Stimulated activated CD8-positive, alpha-beta memory T cell treated with anti-CD3 and anti-CD28 coated beads, Interleukin-15, amount 100 ng/mL, for 48 hours (primary cell): ENCODE data around the gene ATP2B3.

Source experiments
- DNase-seq, 2 donors: peaks; one replicate each; pipeline ENCODE4 v3.0.0-alpha.2; 2020; ENCODE audit warnings: low read depth in 2 of 2

ATP2B3 gene

DNA sequence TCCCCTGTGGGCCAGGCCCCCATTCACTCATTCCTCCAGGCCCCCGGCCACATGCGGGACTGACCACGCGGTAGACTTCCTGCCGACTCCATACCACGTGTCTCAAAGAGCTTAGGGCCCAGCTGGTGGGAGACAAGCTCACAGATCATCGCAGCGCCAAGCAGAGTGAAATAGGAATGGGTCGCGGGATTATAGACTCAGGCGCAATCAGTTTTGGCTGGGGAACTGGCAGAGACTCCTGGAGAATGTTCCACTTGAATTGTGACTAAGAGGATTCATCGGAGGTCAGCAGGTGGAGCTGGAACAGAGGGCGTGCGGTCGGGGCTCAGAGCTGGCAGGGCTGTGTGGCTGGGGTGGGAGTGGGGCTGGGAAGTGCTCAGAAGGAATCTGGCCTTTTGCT is 15.6 kb downstream of the ATP2B3 start:
- no peak for DNase-seq

DNA sequence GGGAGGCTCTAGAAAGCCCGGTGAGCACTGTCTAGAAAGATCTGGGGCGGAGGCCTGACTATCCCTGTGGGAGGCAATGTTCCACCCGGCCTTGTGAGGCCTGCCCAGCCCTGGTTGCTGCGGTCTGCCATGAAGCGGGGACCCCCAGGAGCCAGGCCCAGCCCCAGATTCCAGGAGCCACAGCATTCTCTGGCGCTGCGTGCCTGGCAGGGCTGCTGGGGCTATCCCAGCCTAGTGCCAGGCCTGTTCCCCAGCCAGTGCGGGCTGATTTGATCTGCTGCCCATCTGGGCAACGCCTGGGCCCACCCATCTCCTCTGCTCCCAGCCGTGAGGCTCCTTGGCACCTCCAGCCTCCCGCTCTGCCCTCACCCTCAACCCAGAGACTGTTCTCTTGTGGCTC is 19.6 kb downstream of the ATP2B3 start:
- no peak for DNase-seq

DNA sequence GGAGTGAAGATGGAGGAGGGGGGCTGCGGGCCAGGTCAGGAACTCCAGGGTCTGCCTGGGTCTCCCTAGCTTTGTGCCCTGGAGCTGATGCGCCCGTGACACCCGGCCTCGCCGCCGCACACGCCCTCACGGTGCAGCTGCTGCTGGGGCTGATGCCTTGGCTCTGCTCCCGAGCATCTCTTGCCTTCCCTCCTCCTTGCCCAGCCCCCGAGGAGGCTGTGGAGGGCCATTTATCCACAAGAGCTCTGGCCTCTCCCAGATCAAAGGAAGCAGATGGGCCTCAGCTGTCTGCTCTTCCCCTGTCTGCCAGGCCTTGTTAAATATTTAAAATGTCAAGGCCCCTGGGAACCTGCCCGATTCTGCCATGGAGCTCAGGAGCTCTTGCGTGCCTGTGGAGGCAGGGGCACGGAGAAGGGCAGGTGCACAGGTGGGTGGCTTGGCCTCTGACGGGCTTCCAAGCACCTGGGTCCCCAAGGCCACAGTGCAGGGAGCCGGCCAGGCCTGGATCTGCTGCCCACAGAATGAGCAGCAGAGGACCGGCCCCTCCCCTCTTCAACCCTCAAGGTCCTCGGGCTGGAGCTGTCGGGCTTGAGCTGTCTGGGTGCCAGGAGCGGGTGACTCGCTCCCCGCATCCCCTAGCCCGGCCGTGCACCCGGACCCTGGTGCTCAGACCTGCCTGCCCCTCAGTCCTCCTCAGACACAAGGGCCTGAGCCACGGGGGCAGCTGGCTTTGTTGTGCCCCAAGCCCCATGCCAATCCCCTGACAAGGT is 20.3 kb downstream of the ATP2B3 start:
- DNase-seq = no peak

DNA sequence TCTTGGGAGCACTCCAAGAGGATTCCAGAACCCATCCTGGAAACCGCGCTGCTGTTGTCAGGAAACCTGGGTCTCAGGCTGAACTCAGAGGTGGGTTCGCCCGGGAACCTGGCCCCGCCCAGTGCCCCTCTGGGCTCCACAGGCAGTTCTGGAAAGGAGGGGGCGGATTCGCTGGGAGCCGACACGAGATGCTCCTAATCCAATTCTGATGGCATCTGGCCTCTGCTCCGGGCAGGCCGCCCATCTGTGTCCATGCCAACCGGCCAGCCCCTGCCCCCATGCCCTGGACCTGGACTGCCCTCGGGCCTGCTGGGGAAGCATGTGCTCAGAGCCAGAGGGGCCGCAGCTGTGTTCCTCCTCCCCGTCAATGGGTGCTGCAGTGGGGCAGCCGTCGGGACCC is 21.0 kb downstream of the ATP2B3 start:
- no peak for DNase-seq

DNA sequence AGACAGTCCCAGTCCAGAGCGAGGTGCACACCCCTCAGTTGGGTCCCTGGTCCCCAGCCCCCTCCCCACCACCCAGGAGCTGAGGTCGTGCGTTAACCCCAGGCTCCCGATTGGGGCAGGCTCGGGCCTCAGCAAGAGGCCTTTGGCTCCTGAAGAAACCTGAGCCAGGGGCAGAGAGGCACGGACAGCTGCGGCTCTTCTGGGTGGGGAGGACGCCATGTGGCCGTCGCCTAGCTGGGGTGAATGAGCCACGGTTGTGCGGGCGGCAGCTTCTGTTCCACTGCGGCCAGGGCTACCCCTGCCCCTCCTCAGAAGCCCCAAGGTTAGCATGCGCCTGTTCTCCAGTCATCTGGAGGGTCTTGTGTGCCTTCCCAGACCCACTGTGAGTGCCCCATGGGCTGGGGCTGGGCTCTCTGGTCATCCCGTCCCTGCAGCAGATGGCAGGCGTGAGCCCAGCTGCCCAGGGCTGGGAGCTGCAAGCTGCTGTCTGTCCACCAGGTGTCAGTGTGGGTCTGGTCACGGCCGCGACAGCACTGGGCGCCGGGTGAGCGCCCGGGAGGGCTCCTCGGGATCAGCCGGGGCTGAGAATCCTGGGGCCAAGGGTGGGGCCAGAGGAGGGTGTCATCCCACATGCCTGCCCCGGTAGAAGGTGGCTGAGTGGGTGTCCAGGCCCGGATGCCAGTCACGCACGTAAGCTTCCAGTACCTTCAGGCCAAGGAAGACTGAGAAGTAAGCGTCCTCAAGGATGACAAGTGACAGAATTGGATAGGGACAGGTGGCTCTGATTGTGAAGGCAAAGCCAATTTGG is 21.9 kb downstream of the ATP2B3 start:
- DNase-seq = peak; percentile 20 to 32

DNA sequence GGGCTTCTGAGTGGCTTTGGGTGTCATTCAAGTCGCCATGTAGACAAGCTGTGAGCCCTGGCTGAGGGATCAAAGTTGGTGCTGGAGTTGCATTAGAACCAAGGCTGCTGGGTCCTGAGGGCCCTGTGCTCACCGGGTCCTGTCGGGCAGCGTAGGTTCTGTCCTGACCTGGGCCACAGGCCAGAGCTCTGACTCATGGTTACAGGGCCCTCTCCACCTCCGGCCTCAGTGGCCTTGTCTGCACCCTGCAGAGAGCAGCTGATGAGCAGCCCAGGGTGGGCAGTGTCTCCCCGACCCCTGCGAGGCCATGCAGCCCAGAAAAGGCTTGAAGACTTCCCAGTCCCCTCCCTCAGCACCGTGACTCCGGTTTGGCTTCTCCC is 22.5 kb downstream of the ATP2B3 start:
- no peak for DNase-seq

DNA sequence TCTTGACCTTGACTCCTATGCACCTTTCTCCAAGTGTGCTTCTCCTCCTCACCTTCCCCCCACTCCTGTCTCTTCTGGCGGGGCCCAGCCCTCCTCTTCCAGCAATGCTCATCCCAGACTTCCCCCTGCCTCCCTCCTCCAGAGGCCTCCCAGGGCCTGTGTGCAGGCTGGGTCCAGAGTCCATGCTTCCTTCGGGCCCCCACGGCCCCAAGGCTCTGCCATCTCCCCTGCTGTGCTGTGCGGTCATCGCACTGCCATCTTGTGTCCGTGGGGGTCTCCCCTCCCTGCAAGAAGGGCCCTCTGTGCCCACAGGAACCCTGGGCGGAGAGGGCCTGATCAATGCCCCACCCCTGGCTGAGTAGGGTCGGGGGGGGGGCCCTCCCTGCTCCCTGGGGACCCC is 27.3 kb downstream of the ATP2B3 start:
- no peak for DNase-seq

DNA sequence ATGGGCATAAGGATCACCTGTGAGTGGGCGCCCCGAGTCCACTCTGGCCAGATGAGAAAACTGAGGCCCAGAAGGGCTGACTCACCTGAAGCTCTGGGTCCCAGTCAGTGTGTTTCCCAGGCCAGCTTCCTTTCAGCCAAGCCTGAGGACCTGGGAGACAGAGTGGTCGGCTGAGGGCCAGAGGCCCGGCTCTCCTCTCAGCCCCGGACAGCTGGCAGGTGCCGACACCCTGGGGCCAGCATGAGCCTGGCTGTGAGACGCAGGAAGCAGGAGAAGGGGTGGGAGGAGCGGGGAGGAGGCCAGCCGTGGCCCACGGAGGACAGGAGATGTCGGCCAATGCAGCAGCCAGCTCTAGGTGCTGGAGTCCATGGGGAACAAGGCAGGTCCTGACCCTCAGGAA is 28.9 kb downstream of the ATP2B3 start:
- DNase-seq = no peak

DNA sequence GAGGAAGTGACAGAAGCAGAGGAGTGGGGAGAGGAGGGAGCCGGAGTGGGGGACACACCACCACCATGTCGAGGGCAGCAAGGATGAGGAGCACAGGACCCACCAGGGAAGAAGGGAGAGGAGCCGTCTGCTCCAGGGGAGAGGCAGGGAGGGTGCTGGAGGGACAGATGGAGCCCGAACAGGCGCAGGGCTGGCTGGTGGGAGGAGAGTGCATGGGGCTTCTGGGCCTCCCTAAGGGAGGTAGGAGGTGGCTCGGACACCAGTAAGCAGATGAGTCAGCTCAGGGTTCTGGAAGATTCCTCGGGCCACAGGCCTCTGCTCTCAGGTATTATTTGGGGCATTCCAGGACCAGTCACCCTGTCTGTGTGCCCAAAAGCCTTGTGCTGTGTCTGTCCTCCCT is 29.8 kb downstream of the ATP2B3 start:
- DNase-seq = no peak

DNA sequence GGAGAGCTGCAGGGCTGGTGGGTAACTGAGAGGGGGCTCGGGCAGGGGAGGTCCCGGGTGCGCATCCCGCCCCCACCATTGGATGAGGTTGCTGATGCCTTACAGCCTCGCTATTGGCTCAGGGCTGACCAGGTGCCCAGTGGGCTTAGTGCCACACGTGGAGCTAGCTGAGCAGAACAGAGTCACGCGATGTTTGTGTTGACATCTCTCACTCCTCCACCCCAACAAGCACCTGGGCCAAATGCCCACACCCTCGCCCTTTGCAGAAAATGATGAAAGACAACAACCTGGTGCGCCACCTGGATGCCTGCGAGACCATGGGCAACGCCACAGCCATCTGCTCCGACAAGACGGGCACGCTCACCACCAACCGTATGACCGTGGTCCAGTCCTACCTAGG is 31.8 kb downstream of the ATP2B3 start:
- DNase-seq = no peak

DNA sequence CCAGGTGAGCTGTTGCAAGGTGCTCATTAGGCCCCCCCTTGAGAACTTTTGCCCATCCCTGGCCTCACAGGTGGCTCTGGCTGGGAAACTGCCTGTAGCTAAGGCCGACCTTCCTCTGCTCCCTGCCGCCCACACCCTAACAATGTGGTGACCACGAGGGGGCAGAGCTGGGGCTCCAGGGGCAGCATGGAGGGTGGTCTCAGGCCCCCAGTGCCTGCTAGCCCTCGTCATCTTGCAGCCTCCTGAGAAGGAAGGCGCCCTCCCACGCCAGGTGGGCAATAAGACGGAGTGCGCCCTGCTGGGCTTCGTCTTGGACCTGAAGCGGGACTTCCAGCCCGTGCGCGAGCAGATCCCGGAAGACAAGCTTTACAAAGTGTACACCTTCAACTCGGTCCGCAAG is 32.4 kb downstream of the ATP2B3 start:
- no peak for DNase-seq

DNA sequence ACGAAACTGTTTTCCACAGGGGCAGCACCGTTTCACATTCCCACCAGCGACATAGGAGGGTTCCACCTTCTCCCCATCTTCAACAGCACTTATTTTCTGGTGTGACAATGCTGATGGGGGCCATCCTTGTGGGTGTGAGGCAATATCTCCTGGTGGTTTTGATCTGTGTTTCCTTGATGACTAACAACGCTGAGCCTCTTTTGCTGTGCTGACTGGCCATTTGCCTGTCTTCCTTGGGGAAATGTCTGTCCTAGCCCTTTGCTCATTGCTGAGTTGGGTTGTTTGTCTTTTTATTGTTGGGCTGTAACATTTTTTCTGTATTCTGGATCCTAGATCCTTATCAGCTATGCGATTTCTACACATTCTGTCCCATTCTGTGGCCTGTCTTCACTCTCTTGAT is 33.7 kb downstream of the ATP2B3 start:
- no peak for DNase-seq

DNA sequence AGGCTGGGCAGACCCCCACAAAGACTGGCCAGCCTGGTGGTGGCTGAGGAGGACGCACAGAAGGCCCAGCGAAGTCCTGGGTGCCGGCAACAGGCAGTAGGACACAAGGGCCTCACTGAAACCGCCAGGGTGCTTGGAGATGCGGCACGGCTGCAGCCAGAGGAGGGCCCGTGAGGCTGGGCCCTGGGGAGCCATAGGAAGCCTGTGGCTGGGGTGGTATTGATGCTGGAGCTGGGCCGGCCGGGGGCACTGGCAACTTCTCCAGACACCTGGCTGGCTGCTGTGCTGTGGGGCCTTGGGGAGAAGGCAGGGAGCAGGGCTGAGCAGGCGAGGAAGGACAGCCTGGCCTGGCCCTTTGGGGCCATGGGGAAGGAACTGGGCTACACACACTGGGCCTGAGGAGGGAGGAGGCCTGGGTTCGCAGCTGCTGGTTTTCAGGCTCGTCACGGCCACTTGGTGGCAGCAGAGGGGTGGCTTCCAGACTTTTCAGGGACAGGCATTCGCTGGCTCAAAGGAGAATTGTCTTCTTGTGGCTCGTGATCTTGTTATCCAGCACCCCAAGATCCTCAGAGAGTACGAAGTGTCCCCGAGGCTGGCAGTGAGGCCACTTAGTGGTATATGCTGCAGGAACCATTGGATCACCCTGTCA is 37.2 kb downstream of the ATP2B3 start:
- DNase-seq = peak; percentile 10 to 19

DNA sequence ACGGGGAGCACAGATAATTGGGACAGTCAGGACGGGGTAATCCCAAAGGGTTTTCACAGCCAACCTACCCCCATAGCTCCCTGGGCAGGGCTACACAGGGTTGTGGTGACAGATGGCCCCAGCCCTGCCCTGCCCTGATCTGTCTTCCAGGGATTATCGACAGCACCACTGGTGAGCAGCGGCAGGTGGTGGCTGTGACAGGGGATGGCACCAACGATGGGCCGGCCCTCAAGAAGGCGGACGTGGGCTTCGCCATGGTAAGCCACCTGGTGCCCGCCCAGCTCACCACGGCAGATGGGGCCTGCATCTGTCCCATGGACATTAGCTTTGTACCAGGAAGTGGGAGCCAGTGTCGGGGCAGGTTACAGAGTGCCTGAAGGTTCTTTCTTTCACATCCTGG is 39.3 kb downstream of the ATP2B3 start:
- DNase-seq = no peak

DNA sequence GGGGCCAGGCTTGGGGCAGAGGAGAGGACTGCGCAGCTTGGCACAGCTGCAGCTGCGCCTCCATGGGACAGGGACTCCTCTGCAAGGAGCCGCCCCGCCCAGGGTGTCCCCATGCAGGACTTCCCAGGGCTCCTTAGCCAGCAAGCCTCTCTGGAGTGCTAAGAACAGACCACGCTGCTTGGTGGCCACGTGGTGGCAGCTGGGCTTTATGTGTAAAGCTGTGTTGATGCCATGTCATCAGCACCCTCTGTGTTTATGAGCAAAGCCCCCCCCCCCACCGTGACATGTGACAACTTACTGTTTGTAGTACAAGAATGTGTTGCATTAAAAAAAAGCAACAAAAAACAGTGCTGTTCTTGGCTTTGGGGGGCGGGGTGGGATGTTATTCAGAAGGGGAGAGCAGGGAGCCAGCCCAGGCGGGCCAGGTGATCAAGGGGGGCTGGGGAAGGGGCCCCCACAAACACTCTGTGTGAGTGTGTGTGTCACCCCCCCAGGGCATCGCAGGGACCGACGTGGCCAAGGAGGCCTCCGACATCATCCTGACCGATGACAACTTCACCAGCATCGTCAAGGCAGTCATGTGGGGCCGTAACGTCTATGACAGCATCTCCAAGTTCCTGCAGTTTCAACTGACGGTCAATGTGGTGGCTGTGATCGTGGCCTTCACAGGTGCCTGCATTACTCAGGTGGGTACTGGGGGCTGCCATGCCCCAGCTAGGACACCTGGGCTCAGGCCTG is 40.3 kb downstream of the ATP2B3 start:
- no peak for DNase-seq

DNA sequence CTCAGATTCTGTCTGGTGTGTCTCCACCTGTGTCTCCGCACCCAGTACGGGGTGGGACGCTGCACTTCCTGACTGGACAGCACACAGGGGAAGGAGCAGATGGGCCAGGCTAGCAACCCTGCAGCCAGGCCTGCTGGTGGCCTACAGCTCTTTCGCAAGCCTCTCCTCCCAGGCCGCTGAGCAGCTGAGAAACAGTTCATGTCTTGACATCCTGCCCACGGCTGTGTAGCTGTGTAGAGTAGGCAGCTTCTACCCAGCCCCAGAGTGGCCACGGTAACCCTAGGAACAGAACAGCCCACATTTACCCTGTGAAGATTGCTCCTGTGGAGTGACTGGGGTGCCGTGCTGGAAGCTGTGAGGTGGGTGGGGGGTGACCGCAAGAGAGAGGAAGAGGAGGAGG is 42.6 kb downstream of the ATP2B3 start:
- DNase-seq = no peak

DNA sequence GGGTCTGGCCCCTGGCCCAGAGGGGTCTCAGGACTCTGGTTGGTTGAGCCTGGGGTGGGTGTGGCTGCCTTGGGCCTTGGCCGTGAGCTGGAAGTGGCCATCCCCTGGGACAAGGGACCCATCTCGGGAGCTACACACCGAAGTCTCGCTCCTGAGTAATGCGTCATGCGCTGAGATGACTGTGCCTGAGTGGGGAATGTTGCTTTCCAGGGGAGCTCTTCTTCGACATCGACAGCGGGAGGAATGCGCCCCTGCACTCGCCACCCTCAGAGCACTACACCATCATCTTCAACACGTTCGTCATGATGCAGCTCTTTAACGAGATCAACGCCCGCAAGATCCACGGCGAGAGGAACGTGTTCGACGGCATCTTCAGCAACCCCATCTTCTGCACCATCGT is 43.0 kb downstream of the ATP2B3 start:
- DNase-seq = no peak

DNA sequence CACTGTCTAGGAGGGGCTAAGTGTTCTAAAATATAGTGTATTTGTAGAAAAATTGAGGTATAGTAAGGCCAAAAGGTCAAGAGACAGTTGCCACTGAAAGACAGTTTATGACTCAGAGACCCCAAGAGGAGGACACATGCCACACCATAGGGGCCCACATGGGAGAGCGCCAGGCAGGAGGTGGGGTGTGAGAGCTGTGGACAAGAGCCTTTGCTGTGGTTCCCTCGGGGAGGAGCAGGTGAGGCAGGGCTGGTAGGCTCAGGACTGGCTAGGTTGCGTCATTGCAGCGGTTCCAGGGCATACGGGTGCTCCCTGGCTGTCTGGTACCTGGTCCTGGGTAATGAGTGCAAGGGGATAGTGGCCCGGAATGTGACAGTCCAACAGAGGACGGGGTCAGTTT is 43.9 kb downstream of the ATP2B3 start:
- DNase-seq = no peak

DNA sequence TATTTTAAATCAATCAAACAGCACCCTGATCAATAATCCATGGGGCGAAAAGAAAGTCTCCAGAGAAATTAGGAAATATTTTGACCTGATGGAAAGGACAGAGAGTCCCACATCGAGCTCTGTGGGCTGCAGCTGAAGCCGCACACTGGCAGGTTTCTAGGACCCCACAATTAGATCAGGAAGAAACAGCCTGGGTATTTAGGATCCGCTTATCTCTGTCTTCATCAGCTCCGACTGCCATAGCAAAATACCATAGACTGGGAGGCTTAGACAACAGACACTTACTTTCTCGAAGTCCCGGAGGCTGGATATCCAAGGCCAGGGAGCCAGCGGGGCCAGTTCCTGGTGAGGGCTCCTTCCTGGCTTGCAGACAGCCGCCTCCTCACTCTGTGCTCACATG is 45.1 kb downstream of the ATP2B3 start:
- DNase-seq = no peak

DNA sequence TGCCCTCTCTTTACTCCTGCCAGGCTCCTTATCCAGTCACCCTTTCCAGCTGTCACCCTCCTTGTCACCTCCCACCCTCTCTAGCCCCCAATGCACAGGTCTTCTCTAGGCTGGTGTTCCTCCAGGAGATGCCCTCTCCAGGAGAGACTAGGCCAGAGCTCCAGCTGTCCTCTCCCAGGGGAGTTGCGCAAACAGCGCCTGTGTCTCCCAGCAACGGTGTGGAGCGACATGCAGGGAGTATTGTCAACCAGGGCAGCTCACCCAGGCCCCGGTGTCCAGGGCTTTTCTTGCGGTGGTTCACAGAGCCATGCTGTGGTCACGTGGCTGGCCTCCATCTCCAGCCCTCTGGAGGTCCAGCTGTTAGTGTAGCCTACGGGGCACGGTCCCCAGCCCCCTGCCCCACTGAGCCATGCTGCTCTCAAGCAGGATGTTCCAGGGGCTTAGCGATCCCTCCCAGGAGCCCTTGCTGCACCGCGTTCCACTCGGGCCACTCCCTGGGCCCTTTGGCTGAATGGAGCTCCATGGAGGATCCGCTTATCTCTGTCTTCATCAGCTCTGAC is 46.7 kb downstream of the ATP2B3 start:
- no peak for DNase-seq

DNA sequence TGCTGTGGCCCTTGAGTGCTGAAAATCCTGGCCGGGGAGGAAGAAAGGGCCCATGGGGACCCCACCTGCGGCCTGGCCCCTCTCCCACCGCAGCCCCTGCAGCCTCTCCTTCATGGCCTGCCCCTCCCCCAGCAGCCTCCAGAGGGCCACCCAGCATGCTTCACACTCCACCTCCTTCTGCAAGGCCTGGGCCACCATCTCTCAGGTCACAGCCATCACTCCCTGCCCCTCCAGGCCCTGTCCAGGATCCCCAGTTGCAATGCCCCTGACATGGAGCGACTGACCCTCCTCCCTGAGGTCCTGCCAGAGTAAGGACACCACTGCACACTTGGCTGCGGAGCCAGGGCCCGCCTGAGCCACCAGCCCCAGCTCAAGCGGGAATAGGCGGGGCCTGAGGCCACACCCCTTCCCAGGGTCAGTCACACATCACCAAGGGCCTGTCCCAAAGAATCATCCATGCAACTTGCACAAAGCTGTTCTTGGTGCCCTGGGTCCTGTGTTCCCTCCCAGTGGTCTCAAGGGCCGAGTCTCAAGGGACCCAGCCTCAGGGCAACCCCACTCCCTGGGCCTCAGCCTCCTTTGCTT is 48.6 kb downstream of the ATP2B3 start:
- DNase-seq = no peak
